ENCODE results near the gene CST9. TPM values are rescaled to one million over a fixed set of nuclear protein-coding genes. Genes with fewer than 3 reads are reported as not detected.

CST9 gene
- total and polyA plus RNA-seq, 2 experiments from 2014 or later: not detected

DNA sequence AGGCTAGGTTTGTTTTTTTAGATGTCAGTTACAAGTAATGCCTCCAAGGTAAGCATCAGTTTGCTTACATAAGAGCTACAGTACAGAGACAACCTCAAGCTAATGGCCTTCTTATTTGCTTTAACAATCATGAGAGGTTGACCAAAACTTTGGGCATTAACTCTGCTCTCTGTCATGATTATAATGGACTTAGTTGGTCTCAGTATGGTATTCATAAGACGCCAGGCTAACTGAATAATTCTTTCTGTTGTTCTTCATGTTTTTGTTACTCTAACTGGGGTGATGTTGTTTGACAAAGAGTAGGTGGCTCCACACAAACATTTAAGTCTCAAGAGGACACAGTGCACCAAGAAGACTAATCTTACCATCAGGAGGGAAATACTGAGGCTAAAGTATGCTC lies 9.8 kb downstream of the CST9 start:
- Histone ChIP-seq H4K20me1 (ENCODE audit: insufficient read depth, poor library complexity, severe bottlenecking) (no peaks in the 10 kb centered on the region), H3K4me1 (ENCODE audit: insufficient read depth) (no peaks in the 10 kb centered on the region), H2AFZ (no peak overlapping the region), H3K9me3 (ENCODE audit: low read depth) (no peaks in the 10 kb centered on the region), H3K9me2 (replicated peaks; ENCODE audit: insufficient read depth) (no peaks in the 10 kb centered on the region), H3K27ac (no peak overlapping the region), H3K4me2 (no peak overlapping the region), H3K27me3 (no peaks in the 10 kb centered on the region), H3K4me3 (no peak overlapping the region), H3K36me3 (replicated peaks; ENCODE audit: insufficient read depth, low read depth) (no peaks in the 10 kb centered on the region), H3K79me2 (no peaks in the 10 kb centered on the region)
- WGBS (ENCODE audit: low lambda C conversion rate, missing lambda C conversion rate): 79% methylated on average over 1 of the region's 1 CpG
- no peak for DNase-seq (ENCODE audit: low spot score)
- TF ChIP-seq EZH2phosphoT487 (IDR thresholded peaks at IDR 0.05; ENCODE audit: low read depth, severe bottlenecking, unreplicated experiment) (no peak), EZH2 (IDR thresholded peaks at IDR 0.05; ENCODE audit: borderline replicate concordance) (no peak)
- TF ChIP-seq, protein P1, sequence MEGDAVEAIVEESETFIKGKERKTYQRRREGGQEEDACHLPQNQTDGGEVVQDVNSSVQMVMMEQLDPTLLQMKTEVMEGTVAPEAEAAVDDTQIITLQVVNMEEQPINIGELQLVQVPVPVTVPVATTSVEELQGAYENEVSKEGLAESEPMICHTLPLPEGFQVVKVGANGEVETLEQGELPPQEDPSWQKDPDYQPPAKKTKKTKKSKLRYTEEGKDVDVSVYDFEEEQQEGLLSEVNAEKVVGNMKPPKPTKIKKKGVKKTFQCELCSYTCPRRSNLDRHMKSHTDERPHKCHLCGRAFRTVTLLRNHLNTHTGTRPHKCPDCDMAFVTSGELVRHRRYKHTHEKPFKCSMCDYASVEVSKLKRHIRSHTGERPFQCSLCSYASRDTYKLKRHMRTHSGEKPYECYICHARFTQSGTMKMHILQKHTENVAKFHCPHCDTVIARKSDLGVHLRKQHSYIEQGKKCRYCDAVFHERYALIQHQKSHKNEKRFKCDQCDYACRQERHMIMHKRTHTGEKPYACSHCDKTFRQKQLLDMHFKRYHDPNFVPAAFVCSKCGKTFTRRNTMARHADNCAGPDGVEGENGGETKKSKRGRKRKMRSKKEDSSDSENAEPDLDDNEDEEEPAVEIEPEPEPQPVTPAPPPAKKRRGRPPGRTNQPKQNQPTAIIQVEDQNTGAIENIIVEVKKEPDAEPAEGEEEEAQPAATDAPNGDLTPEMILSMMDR (IDR thresholded peaks at IDR 0.05; ENCODE audit: poor library complexity): no peak

DNA sequence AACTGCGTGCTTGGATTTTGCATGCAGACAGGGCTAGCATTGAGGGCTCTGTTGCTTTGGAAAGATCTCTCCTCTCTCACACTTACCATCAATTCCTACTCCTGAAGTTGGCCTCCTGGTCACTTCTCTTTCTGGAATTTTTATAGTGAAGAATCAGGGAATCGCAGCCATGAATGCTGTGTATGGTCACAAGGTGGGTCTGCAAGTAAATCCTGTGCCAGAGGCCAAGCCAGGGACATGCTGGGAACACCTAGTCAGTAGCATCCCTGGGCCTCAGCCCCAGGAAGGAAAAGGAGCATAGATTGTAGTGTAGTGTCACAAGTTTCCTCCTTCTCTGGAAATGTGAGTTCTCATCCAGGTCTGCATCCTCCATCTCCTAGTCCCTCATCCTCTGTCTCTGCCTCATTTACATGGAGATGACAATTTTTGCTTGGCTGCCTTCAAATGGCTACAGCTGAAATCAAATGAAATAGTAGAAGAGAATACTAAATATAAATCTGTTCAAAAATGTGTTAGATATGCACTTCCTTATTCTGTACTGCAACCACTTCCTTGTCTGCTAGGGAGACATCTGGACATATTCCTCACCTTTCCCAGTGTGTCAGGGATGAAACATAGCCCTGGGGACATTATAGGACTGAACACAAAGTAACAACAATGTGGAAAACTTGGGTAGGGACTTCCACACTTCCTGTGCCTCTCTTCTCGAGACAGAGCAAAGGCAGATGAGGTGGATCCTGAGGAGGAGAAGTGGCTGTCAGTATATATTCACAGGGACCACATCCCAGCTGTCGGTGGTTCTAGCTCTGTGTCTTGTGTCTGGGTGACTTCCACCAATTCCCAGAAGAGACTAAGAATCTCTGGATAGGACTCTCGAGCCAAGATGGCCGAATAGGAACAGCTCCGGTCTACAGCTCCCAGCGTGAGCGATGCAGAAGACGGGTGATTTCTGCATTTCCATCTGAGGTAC lies 17.0 kb downstream of the CST9 start:
- DNase-seq (ENCODE audit: low spot score): no peak
- H2AFZ ChIP-seq: no peak overlapping the region
- H3K9me3 ChIP-seq (ENCODE audit: low read depth): no peaks in the 10 kb centered on the region
- H3K4me2 ChIP-seq: no peak overlapping the region
- H3K4me1 ChIP-seq (ENCODE audit: insufficient read depth): peaks cover 13% of the 10 kb centered on the region
- 95% methylated on average over 10 of the region's 10 CpGs for WGBS (ENCODE audit: low lambda C conversion rate, missing lambda C conversion rate)
- no peaks in the 10 kb centered on the region for H4K20me1 ChIP-seq (ENCODE audit: insufficient read depth, poor library complexity, severe bottlenecking)
- no peaks in the 10 kb centered on the region for H3K9me2 ChIP-seq (replicated peaks; ENCODE audit: insufficient read depth)
- no peak overlapping the region for H3K4me3 ChIP-seq
- no peak overlapping the region for H3K27ac ChIP-seq
- no peaks in the 10 kb centered on the region for H3K36me3 ChIP-seq (replicated peaks; ENCODE audit: insufficient read depth, low read depth)
- no peaks in the 10 kb centered on the region for H3K79me2 ChIP-seq
- TF ChIP-seq, protein P1 (IDR thresholded peaks at IDR 0.05; ENCODE audit: poor library complexity): no peak
- TF ChIP-seq EZH2 (IDR thresholded peaks at IDR 0.05; ENCODE audit: borderline replicate concordance): no peak
- no peak for TF ChIP-seq EZH2phosphoT487 (IDR thresholded peaks at IDR 0.05; ENCODE audit: low read depth, severe bottlenecking, unreplicated experiment)
- H3K27me3 ChIP-seq: no peaks in the 10 kb centered on the region

DNA sequence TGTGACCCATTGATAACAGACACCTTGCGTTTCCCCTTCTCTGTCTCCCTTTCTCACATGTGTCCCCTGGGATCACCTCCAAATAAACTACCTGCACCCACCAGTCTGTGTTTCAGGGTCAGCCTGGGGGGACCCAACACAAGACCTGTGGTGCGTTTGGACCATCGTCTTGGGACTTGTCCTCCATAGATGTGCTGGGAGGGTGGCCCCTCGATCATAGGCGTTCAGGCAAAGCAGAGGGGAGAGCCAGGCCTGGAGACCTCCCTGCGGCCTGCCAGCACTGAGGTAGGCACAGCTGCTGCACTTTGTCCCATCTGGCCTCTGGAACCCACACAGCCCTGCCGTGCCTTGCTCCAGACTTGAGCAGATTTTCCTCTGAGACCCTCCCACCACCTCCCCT lies 18.1 kb downstream of the CST9 start:
- no peak overlapping the region for H3K4me2 ChIP-seq
- peaks cover 13% of the 10 kb centered on the region for H3K4me1 ChIP-seq (ENCODE audit: insufficient read depth)
- H3K36me3 ChIP-seq (replicated peaks; ENCODE audit: insufficient read depth, low read depth): no peaks in the 10 kb centered on the region
- no peaks in the 10 kb centered on the region for H3K9me2 ChIP-seq (replicated peaks; ENCODE audit: insufficient read depth)
- H3K4me3 ChIP-seq: no peak overlapping the region
- DNase-seq (ENCODE audit: low spot score): no peak
- no peak overlapping the region for H3K27ac ChIP-seq
- WGBS (ENCODE audit: low lambda C conversion rate, missing lambda C conversion rate): 85% methylated on average over 7 of the region's 7 CpGs
- H4K20me1 ChIP-seq (ENCODE audit: insufficient read depth, poor library complexity, severe bottlenecking): no peaks in the 10 kb centered on the region
- H3K27me3 ChIP-seq: no peaks in the 10 kb centered on the region
- H3K9me3 ChIP-seq (ENCODE audit: low read depth): no peaks in the 10 kb centered on the region
- H3K79me2 ChIP-seq: no peaks in the 10 kb centered on the region
- H2AFZ ChIP-seq: no peak overlapping the region
- TF ChIP-seq EZH2 (IDR thresholded peaks at IDR 0.05; ENCODE audit: borderline replicate concordance): no peak
- no peak for TF ChIP-seq EZH2phosphoT487 (IDR thresholded peaks at IDR 0.05; ENCODE audit: low read depth, severe bottlenecking, unreplicated experiment)
- TF ChIP-seq, protein P1 (IDR thresholded peaks at IDR 0.05; ENCODE audit: poor library complexity): no peak

Data from hepatocyte (in vitro differentiated cells).